GM18868 (cell line): ENCODE results near the gene KRTAP6-3.

ENCODE experiments used
- ATAC-seq: cut with Tn5 transposase; IDR thresholded peaks from one replicate; pipeline ENCODE4 v1.9.1; 2021; ENCODE audit warnings: mild to moderate bottlenecking, moderate library complexity; ENCODE audit not compliant: unreplicated experiment

Gene KRTAP6-3

GRCh38 chr21:30623362-30623761 is 31.1 kb downstream of the KRTAP6-3 start:
- ATAC-seq = no peak

GRCh38 chr21:30625449-30626165 is 33.4 kb downstream of the KRTAP6-3 start:
- no peak for ATAC-seq

- ATAC-seq = no peak
Observed at GRCh38 chr21:30628109-30628508, 35.9 kb downstream of the KRTAP6-3 start.

GRCh38 chr21:30629200-30629599 is 37.0 kb downstream of the KRTAP6-3 start:
- ATAC-seq = no peak

GRCh38 chr21:30634906-30635305 is 42.7 kb downstream of the KRTAP6-3 start, which contains the start of gene KRTAP20-2:
KRTAP20-2 (plus strand) TSS chr21:30635206; CDS start chr21:30635264, 58 bp downstream.
- no peak for ATAC-seq

- ATAC-seq = no peak
Observed at GRCh38 chr21:30638686-30639085, 46.4 kb downstream of the KRTAP6-3 start.

- no peak for ATAC-seq
Observed at GRCh38 chr21:30642564-30642963, 50.3 kb downstream of the KRTAP6-3 start, which contains the start of gene KRTAP20-3. KRTAP20-3 (plus strand) TSS chr21:30642864.
